ENCODE data around the gene MTUS2.

- TF ChIP-seq CTCF (IDR thresholded peaks at IDR 0.05; ENCODE audit: borderline replicate concordance, extremely low read depth, low read length, poor library complexity, severe bottlenecking), result peak; percentile 64
- no peak for TF ChIP-seq EZH2 (IDR thresholded peaks at IDR 0.05; ENCODE audit: borderline replicate concordance, low read depth, low read length, severe bottlenecking)
Measured at GRCh38 chr13:29369060-29369743, 549.1 kb downstream of the MTUS2 start.

All from DND-41 (cell line).